Left ventricle myocardium inferior (tissue), 1 donor: ENCODE measurements around the gene IL1F10. TPM values are rescaled to one million over a fixed set of nuclear protein-coding genes. Genes with fewer than 3 reads are reported as not detected.

ENCODE experiments used
- DNase-seq: peaks from one replicate; pipeline ENCODE4 v3.0.0-alpha.2; 2020
- H3K27ac ChIP-seq: fragments of 200-600 bp; replicated peaks from 2 replicates; pipeline ENCODE4 v1.8.0; 2021
- H3K27me3 ChIP-seq: fragments of 200-600 bp; 2 replicates; pipeline ENCODE4 v1.8.0; 2021; ENCODE audit warnings: low read depth
- H3K36me3 ChIP-seq: fragments of 200-600 bp; 2 replicates; pipeline ENCODE4 v1.8.0; 2021
- H3K4me1 ChIP-seq: fragments of 200-600 bp; 2 replicates; pipeline ENCODE4 v1.8.0; 2021
- H3K4me3 ChIP-seq: fragments of 200-600 bp; 2 replicates; pipeline ENCODE4 v1.8.0; 2021; ENCODE audit warnings: mild to moderate bottlenecking, moderate library complexity
- H3K9me3 ChIP-seq: fragments of 200-600 bp; replicated peaks from 2 replicates; pipeline ENCODE4 v1.8.0; 2021
- intact Hi-C: fragments of 100-400 bp; cut with micrococcal nuclease; formaldehyde crosslinking; loops from one replicate; pipeline ENCODE4 v1.11.0; 2022
- total RNA-seq: library from RNA; stranded (reverse); fragmentation: NEBNext Ultra II Directional; extraction: Animal tissue kit (Norgen Biotek cat#: 25700); gene quantifications from one replicate; pipeline ENCODE4 v1.2.1, GENCODE V29; 2021
- TF ChIP-seq, protein P1 (sequence below): fragments of 200-600 bp; IDR thresholded peaks from 2 replicates; pipeline ENCODE4 v1.8.0; 2021; ENCODE audit warnings: antibody characterized with exemption, mild to moderate bottlenecking, borderline replicate concordance
- donor health status: DM: no; HTN: yes; CAD: no; lungs with severe emphysema.

IL1F10 gene
- total RNA-seq, 1 donor from 2014 or later: not detected

- no peaks in the 10 kb centered on the region for H3K36me3 ChIP-seq
- peaks cover 25% of the 10 kb centered on the region for H3K27me3 ChIP-seq
- TF ChIP-seq, protein P1, sequence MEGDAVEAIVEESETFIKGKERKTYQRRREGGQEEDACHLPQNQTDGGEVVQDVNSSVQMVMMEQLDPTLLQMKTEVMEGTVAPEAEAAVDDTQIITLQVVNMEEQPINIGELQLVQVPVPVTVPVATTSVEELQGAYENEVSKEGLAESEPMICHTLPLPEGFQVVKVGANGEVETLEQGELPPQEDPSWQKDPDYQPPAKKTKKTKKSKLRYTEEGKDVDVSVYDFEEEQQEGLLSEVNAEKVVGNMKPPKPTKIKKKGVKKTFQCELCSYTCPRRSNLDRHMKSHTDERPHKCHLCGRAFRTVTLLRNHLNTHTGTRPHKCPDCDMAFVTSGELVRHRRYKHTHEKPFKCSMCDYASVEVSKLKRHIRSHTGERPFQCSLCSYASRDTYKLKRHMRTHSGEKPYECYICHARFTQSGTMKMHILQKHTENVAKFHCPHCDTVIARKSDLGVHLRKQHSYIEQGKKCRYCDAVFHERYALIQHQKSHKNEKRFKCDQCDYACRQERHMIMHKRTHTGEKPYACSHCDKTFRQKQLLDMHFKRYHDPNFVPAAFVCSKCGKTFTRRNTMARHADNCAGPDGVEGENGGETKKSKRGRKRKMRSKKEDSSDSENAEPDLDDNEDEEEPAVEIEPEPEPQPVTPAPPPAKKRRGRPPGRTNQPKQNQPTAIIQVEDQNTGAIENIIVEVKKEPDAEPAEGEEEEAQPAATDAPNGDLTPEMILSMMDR: no peak
- intact Hi-C loops: no loop called here
- no peaks in the 10 kb centered on the region for H3K4me1 ChIP-seq
- peaks cover 20% of the 10 kb centered on the region for H3K9me3 ChIP-seq
- DNase-seq: no peak
- H3K27ac ChIP-seq: no peak overlapping the region
- no peak overlapping the region for H3K4me3 ChIP-seq
Measured at GRCh38 chr2:113057117-113057516, 10.7 kb upstream of the IL1F10 start.

DNA sequence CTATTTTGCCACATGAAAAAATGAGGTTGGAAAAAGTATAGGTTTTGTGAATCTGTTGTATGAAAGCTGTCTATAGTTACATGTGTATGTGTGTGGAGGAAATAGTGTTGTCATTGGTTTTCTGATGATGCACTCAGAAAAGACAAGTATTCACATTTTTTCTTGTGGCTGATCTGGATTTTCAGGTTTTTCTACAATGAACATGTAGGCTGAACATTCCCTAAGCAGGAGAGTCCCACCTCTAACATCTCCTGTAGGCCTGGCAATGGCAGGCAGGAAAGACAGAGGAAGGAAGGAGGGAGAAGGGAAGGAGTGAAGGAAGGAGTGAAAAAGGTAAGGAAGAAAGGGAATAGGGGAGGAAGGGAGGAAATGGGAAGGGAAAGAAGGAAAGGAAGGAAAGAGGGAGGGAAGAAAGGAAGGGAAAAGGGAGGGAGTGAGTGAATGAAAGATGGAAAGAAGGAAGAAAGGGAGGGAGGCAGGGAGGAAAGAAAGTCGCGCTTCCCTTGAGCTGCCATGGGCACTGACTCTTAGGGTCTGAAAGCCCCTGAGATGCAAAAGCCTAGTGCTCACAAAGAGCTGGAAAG, 9.3 kb upstream of the IL1F10 start:
- Histone ChIP-seq H3K4me1 (no peaks in the 10 kb centered on the region), H3K27ac (no peak overlapping the region), H3K4me3 (no peak overlapping the region), H3K27me3 (peaks cover 31% of the 10 kb centered on the region), H3K9me3 (peaks cover 20% of the 10 kb centered on the region), H3K36me3 (no peaks in the 10 kb centered on the region)
- intact Hi-C loops: no loop called here
- TF ChIP-seq, protein P1: no peak
- no peak for DNase-seq

GRCh38 chr2:113058998-113059960, 8.5 kb upstream of the IL1F10 start, which contains the start of gene IL36RN:
Gene IL36RN (plus strand): TSS chr2:113059198. CDS start chr2:113059439, 241 bp downstream.
- intact Hi-C loops: no loop called here

DNA sequence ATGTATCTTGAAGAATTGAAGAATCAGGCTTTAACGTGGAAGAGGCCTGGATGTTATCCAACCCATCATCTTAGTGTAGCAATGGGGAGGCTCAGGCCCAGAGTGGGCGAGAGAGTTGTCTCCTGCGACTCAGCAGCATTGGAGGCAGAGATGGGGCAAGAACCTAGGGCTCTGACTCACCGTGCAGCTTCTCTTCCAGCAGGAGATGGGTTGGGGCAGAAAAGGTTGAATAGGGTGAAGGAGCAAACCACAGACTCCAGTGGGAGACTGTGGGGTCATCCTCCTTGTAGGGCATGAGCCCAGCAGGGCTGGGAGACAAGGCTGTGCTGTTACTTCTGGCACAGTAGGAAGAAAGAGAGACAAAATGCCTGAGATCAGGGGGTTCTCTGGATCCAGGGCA, 7.4 kb upstream of the IL1F10 start:
- no peaks in the 10 kb centered on the region for H3K4me1 ChIP-seq
- H3K36me3 ChIP-seq: no peaks in the 10 kb centered on the region
- TF ChIP-seq, protein P1: no peak
- H3K27me3 ChIP-seq: peaks cover 40% of the 10 kb centered on the region
- no peak overlapping the region for H3K27ac ChIP-seq
- peaks cover 9% of the 10 kb centered on the region for H3K9me3 ChIP-seq
- intact Hi-C loops: no loop called here
- H3K4me3 ChIP-seq: no peak overlapping the region
- DNase-seq: no peak

More at GRCh38 chr2:113058998-113059960, 8.5 kb upstream of the IL1F10 start, which contains the start of gene IL36RN:
- Histone ChIP-seq H3K9me3 (peaks cover 20% of the 10 kb centered on the region), H3K4me3 (no peak within 1 kb of the TSS), H3K4me1 (no peaks in the 10 kb centered on the region), H3K27me3 (peaks cover 39% of the 10 kb centered on the region), H3K27ac (no peak within 1 kb of the TSS), H3K36me3 (no peaks in the 10 kb centered on the region)
- no peak for DNase-seq
- TF ChIP-seq, protein P1: no peak

GRCh38 chr2:113060796-113061195, 7.0 kb upstream of the IL1F10 start:
- H3K27me3 ChIP-seq: peaks cover 40% of the 10 kb centered on the region
- no peaks in the 10 kb centered on the region for H3K4me1 ChIP-seq
- intact Hi-C loops: no loop called here
- TF ChIP-seq, protein P1: no peak
- peaks cover 5% of the 10 kb centered on the region for H3K9me3 ChIP-seq
- no peak overlapping the region for H3K27ac ChIP-seq
- H3K36me3 ChIP-seq: no peaks in the 10 kb centered on the region
- H3K4me3 ChIP-seq: no peak overlapping the region
- no peak for DNase-seq
